Measurements from ENCODE around the gene CCNL2.
"Not testable (repeated sequence)": the region's sequence is repeated elsewhere in the genome, so short reads cannot be mapped to it uniquely, and the experiment has no call there.

- not testable (repeated sequence) for TF ChIP-seq CTCF, POLR2A (IDR thresholded peaks at IDR 0.05)
These were observed 3.8 kb upstream of the CCNL2 start for GRCh38 chr1:1402901-1403392.

Data from lower leg skin (tissue), 3 donors.